PC-9 (cell line): ENCODE data around the gene GCHFR. TPM values are rescaled to one million over a fixed set of nuclear protein-coding genes. Genes with fewer than 3 reads are reported as not detected.

ENCODE experiments used
- BruUV-seq: library from RNA; stranded (reverse); fragments of 400-500 nt; replicated peaks from 2 replicates; lab custom pipeline; 2021; lab: Mats Ljungman, UMichigan
- CTCF ChIA-PET: fragments of 300-600 bp; sonication (Branson Sonifier 250); formaldehyde crosslinking; loops from one replicate; lab custom pipeline; 2022; ENCODE audit warnings: antibody characterized with exemption; lab: Charles Lee
- POLR2A ChIA-PET: fragments of 300-600 bp; sonication (Branson Sonifier 250); formaldehyde crosslinking; loops from one replicate; lab custom pipeline; 2022; ENCODE audit warnings: antibody characterized with exemption; ENCODE audit not compliant: unreplicated experiment; lab: Charles Lee
- DNase-seq, 2 experiments: peaks; one replicate each; pipeline versions ENCODE4 v3.0.0 to v3.0.0-alpha.2; 2015 to 2022; ENCODE audit warnings: mixed read lengths in 1 of 2
- H2AFZ ChIP-seq: fragments of 200-600 bp; sonication (generic); 2 replicates; pipeline ENCODE4 v1.8.1; 2017; ENCODE audit warnings: antibody characterized with exemption
- H3F3A ChIP-seq: fragments of 200-600 bp; sonication (generic); 2 replicates; pipeline ENCODE4 v1.8.1; 2017; ENCODE audit warnings: antibody characterized with exemption, mild to moderate bottlenecking, low read depth; ENCODE audit not compliant: insufficient read depth
- H3K27ac ChIP-seq: fragments of 200-600 bp; sonication (generic); 2 replicates; pipeline ENCODE4 v1.6.1; 2016; ENCODE audit warnings: mixed run types
- H3K27me3 ChIP-seq: fragments of 200-600 bp; sonication (generic); 2 replicates; pipeline ENCODE4 v1.6.1; 2016; ENCODE audit warnings: low read depth, mixed run types; ENCODE audit not compliant: insufficient read depth
- H3K36me3 ChIP-seq: fragments of 200-600 bp; sonication (generic); 2 replicates; pipeline ENCODE4 v1.6.1; 2016; ENCODE audit warnings: low read depth, mixed run types
- H3K4me1 ChIP-seq: fragments of 200-600 bp; sonication (generic); replicated peaks from 2 replicates; pipeline ENCODE4 v1.6.1; 2016; ENCODE audit warnings: mixed run types; ENCODE audit not compliant: insufficient read depth
- H3K4me2 ChIP-seq: fragments of 200-600 bp; sonication (generic); 2 replicates; pipeline ENCODE4 v1.6.1; 2017; ENCODE audit warnings: mixed run types
- H3K4me3 ChIP-seq: fragments of 200-600 bp; sonication (generic); 2 replicates; pipeline ENCODE4 v1.6.1; 2016; ENCODE audit warnings: mixed run types
- H3K79me2 ChIP-seq: fragments of 200-600 bp; sonication (generic); 2 replicates; pipeline ENCODE4 v1.6.1; 2017; ENCODE audit warnings: low read depth, mixed run types
- H3K9me2 ChIP-seq: fragments of 200-600 bp; sonication (generic); 2 replicates; pipeline ENCODE4 v1.8.1; 2017; ENCODE audit warnings: mild to moderate bottlenecking; ENCODE audit not compliant: insufficient read depth
- H3K9me3 ChIP-seq: fragments of 200-600 bp; sonication (generic); 2 replicates; pipeline ENCODE4 v1.8.1; 2016; ENCODE audit warnings: low read depth; ENCODE audit not compliant: insufficient read depth
- H4K20me1 ChIP-seq: fragments of 200-600 bp; sonication (generic); 2 replicates; pipeline ENCODE4 v1.8.1; 2017; ENCODE audit not compliant: insufficient read depth
- EZH2 ChIP-seq: fragments of 200-600 bp; sonication (generic); IDR thresholded peaks from 2 replicates; pipeline ENCODE4 v1.8.0; 2017; ENCODE audit warnings: antibody characterized with exemption, low read depth
- intact Hi-C: fragments of 100-400 bp; cut with micrococcal nuclease; formaldehyde crosslinking; loops from one replicate; pipeline ENCODE4 v1.10.0; 2022; ENCODE audit not compliant: unreplicated experiment
- total RNA-seq: library from RNA; stranded (reverse); gene quantifications from 2 replicates; pipeline ENCODE4 v1.2.3, GENCODE V29; 2021
- TF ChIP-seq, protein P1 (sequence below): fragments of 200-600 bp; sonication (generic); conservative IDR thresholded peaks from 2 replicates; pipeline ENCODE4 v1.6.1; 2017; ENCODE audit warnings: mixed run types, antibody characterized with exemption, mild to moderate bottlenecking, moderate library complexity

Gene GCHFR
- total RNA-seq, 1 experiment from 2014 or later = 1.5 TPM

DNA sequence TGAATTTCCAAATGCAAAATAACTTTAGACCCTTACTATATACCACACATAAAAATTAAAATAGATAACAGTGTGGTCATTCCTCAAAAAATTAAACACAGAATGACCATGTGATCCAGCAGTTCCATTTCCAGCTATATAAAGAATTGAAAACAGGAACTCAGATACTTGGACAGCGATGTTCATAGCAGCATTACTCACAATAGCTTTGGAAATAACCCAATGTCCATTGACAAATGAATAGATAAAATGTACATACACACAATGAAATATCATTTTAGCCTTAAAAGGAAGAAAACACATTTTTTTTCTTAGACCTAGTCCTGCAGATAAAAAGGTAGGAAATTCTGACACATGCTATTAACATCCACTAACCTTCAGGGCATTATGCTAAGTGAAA is 42.2 kb upstream of the GCHFR start:
- intact Hi-C loops = no loop called here
- Histone ChIP-seq H3K9me3 (no peaks in the 10 kb centered on the region), H4K20me1 (no peaks in the 10 kb centered on the region), H3K4me3 (no peak overlapping the region), H3K27ac (no peak overlapping the region), H2AFZ (no peak overlapping the region), H3F3A (peaks cover 3% of the 10 kb centered on the region; the same call in 1 of the 2 replicates), H3K79me2 (no peaks in the 10 kb centered on the region), H3K27me3 (no peaks in the 10 kb centered on the region), H3K4me1 (no peaks in the 10 kb centered on the region), H3K9me2 (no peaks in the 10 kb centered on the region), H3K36me3 (no peaks in the 10 kb centered on the region), H3K4me2 (no peak overlapping the region)
- ChIA-PET CTCF (no interaction called here), POLR2A (no interaction called here)
- BruUV-seq = no TSS peak
- DNase-seq = no peak
- no peak for TF ChIP-seq EZH2
- TF ChIP-seq, protein P1, sequence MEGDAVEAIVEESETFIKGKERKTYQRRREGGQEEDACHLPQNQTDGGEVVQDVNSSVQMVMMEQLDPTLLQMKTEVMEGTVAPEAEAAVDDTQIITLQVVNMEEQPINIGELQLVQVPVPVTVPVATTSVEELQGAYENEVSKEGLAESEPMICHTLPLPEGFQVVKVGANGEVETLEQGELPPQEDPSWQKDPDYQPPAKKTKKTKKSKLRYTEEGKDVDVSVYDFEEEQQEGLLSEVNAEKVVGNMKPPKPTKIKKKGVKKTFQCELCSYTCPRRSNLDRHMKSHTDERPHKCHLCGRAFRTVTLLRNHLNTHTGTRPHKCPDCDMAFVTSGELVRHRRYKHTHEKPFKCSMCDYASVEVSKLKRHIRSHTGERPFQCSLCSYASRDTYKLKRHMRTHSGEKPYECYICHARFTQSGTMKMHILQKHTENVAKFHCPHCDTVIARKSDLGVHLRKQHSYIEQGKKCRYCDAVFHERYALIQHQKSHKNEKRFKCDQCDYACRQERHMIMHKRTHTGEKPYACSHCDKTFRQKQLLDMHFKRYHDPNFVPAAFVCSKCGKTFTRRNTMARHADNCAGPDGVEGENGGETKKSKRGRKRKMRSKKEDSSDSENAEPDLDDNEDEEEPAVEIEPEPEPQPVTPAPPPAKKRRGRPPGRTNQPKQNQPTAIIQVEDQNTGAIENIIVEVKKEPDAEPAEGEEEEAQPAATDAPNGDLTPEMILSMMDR = no peak

DNA sequence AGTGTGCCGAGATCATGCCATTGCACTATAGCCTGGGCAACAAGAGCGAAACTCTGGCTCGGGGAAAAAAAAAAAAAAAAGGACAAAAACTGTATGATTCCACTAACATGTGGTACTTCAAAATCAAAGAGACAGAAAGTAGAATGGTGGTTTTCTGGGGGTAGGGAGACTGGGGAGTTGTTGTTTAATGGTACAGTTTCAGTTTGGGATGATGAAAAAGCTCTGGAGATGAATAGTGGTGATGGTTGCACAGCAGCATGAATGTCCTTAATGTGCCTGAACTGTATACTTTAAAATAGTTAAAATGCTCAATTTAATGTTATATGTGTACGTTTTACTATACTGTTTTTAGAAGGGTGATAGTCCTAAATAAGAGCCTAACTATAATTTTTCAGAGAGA is 41.5 kb upstream of the GCHFR start:
- no peaks in the 10 kb centered on the region for H3K4me1 ChIP-seq
- no peak overlapping the region for H3K27ac ChIP-seq
- no peaks in the 10 kb centered on the region for H3K27me3 ChIP-seq
- no TSS peak for BruUV-seq
- no peak overlapping the region for H2AFZ ChIP-seq
- H3K36me3 ChIP-seq = no peaks in the 10 kb centered on the region
- intact Hi-C loops = no loop called here
- no peak overlapping the region for H3K4me2 ChIP-seq
- TF ChIP-seq EZH2 = no peak
- TF ChIP-seq, protein P1 = no peak
- no peaks in the 10 kb centered on the region for H3K79me2 ChIP-seq
- H3K9me2 ChIP-seq = no peaks in the 10 kb centered on the region
- no peaks in the 10 kb centered on the region for H4K20me1 ChIP-seq
- H3K9me3 ChIP-seq = no peaks in the 10 kb centered on the region
- no peak for DNase-seq
- H3K4me3 ChIP-seq = no peak overlapping the region
- POLR2A ChIA-PET = no interaction called here
- CTCF ChIA-PET = interaction anchor here (0.7 kb wide), 1 partner anchor 13 kb away, joined by 10 read pairs; no protein-coding TSS in a partner anchor
- H3F3A ChIP-seq = peaks cover 3% of the 10 kb centered on the region; the same call in 1 of the 2 replicates

DNA sequence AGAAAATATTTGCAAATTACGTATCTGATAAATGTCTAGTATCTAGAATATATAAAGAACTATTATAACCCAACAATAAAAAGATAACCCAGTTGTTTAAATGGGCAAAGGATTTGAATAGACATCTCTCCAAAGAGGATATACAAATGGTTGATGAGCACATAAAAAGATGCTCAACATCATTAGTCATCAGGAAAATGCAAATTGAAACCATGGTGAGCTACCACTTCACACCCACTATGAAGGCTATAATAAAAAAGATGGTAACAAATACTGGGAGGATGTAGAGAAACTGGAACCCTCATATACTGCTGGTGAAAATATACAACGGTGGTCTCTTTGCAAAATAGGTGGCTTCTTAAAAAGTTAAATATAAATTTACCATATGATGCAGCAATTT is 40.9 kb upstream of the GCHFR start:
- ChIA-PET CTCF (interaction anchor here (0.7 kb wide), 1 partner anchor 12 kb away, joined by 10 read pairs; no protein-coding TSS in a partner anchor), POLR2A (no interaction called here)
- Histone ChIP-seq H4K20me1 (no peaks in the 10 kb centered on the region), H3K4me3 (no peak overlapping the region), H3K9me2 (no peaks in the 10 kb centered on the region), H3K36me3 (no peaks in the 10 kb centered on the region), H3K4me1 (no peaks in the 10 kb centered on the region), H3K9me3 (no peaks in the 10 kb centered on the region), H3F3A (peaks cover 3% of the 10 kb centered on the region; the same call in 1 of the 2 replicates), H3K4me2 (no peak overlapping the region), H3K79me2 (no peaks in the 10 kb centered on the region), H3K27me3 (no peaks in the 10 kb centered on the region), H2AFZ (no peak overlapping the region), H3K27ac (no peak overlapping the region)
- TF ChIP-seq, protein P1 = no peak
- no peak for TF ChIP-seq EZH2
- no TSS peak for BruUV-seq
- intact Hi-C loops = no loop called here
- no peak for DNase-seq
